ENCODE measurements around the gene HINT2.

- TF ChIP-seq CTCF (IDR thresholded peaks at IDR 0.05) = no peak
- no peak for TF ChIP-seq POLR2AphosphoS5 (IDR thresholded peaks at IDR 0.05)
- no peak for TF ChIP-seq POLR2A (IDR thresholded peaks at IDR 0.05)
- TF ChIP-seq EP300 (IDR thresholded peaks at IDR 0.05) = no peak
These were observed 37.5 kb upstream of the HINT2 start for GRCh38 chr9:35852267-35852815.

All from gastroesophageal sphincter (tissue), 3 donors.